IMR-90 (cell line): ENCODE measurements around the gene SEMA3E. TPM values are rescaled to one million over a fixed set of nuclear protein-coding genes. Genes with fewer than 3 reads are reported as not detected.

ENCODE experiments used
- ATAC-seq: fragments of 200-7000 bp; cut with Tn5 transposase; 2 replicates; pipeline ENCODE4 v1.9.1; 2020; ENCODE audit warnings: low read depth, mild to moderate bottlenecking, moderate library complexity
- BruUV-seq: library from RNA; stranded (reverse); fragments of 400-500 nt; replicated peaks from 2 replicates; lab custom pipeline; 2021; lab: Mats Ljungman, UMichigan
- CTCF ChIA-PET: fragments of 300-600 bp; formaldehyde crosslinking; extraction: SDS; loops from one replicate; lab custom pipeline; 2021; ENCODE audit warnings: antibody characterized with exemption; lab: Yijun Ruan, JAX
- POLR2A ChIA-PET: fragments of 300-600 bp; sonication (Branson Sonifier 250); formaldehyde crosslinking; loops from one replicate; lab custom pipeline; 2022; ENCODE audit warnings: antibody characterized with exemption; ENCODE audit not compliant: unreplicated experiment; lab: Charles Lee
- DNase-seq: peaks from one replicate; pipeline ENCODE4 v3.0.0; 2013
- H2AFZ ChIP-seq: replicated peaks from 2 replicates; pipeline ENCODE3; 2013; ENCODE audit warnings: low read length, mild to moderate bottlenecking; ENCODE audit not compliant: poor library complexity
- H2AK5ac ChIP-seq: 2 replicates; pipeline ENCODE4 v1.6.1; 2013; ENCODE audit warnings: low read depth, low read length, inconsistent platforms
- H2AK9ac ChIP-seq: replicated peaks from 2 replicates; pipeline ENCODE3; 2013; ENCODE audit warnings: mild to moderate bottlenecking, low read depth, low read length, moderate library complexity; ENCODE audit not compliant: poor library complexity
- H2BK120ac ChIP-seq: 2 replicates; pipeline ENCODE4 v1.6.1; 2013; ENCODE audit warnings: low read depth, low read length, inconsistent platforms
- H2BK15ac ChIP-seq: 3 replicates; pipeline ENCODE4 v1.6.1; 2013; ENCODE audit warnings: low read depth, low read length, inconsistent platforms
- H2BK20ac ChIP-seq: 2 replicates; pipeline ENCODE4 v1.6.1; 2013; ENCODE audit warnings: low read depth, mild to moderate bottlenecking, inconsistent platforms, low read length, moderate library complexity
- H2BK5ac ChIP-seq: 2 replicates; pipeline ENCODE4 v1.6.1; 2013; ENCODE audit warnings: mild to moderate bottlenecking, low read depth, low read length, inconsistent platforms; ENCODE audit not compliant: poor library complexity, severe bottlenecking
- H3K14ac ChIP-seq: replicated peaks from 2 replicates; pipeline ENCODE4 v1.6.1; 2013; ENCODE audit warnings: low read depth, low read length, inconsistent platforms
- H3K18ac ChIP-seq: 2 replicates; pipeline ENCODE4 v1.6.1; 2013; ENCODE audit warnings: low read depth, low read length, control low read depth
- H3K23ac ChIP-seq: 2 replicates; pipeline ENCODE4 v1.6.1; 2013; ENCODE audit warnings: low read depth, low read length, inconsistent platforms
- H3K27ac ChIP-seq: 2 replicates; pipeline ENCODE4 v1.5.1; 2013; ENCODE audit warnings: mild to moderate bottlenecking, control low read depth, low read length; ENCODE audit not compliant: insufficient read depth
- H3K27me3 ChIP-seq: 2 replicates; pipeline ENCODE4 v1.6.1; 2013; ENCODE audit warnings: low read length; ENCODE audit not compliant: control insufficient read depth, insufficient read depth
- H3K36me3 ChIP-seq: 2 replicates; pipeline ENCODE4 v1.6.1; 2013; ENCODE audit warnings: low read length, mixed read lengths; ENCODE audit not compliant: control insufficient read depth, insufficient read depth
- H3K4ac ChIP-seq: 2 replicates; pipeline ENCODE4 v1.6.1; 2013; ENCODE audit warnings: low read depth, low read length, inconsistent platforms
- H3K4me1 ChIP-seq: 2 replicates; pipeline ENCODE4 v1.6.1; 2013; ENCODE audit warnings: low read length, mixed read lengths; ENCODE audit not compliant: control insufficient read depth, insufficient read depth
- H3K4me2 ChIP-seq: 2 replicates; pipeline ENCODE4 v1.6.1; 2013; ENCODE audit warnings: low read depth, mild to moderate bottlenecking, control low read depth, low read length, moderate library complexity
- H3K4me3 ChIP-seq: 2 replicates; pipeline ENCODE4 v1.5.1; 2013; ENCODE audit warnings: low read depth, mild to moderate bottlenecking, control low read depth, low read length, moderate library complexity; ENCODE audit not compliant: insufficient read depth
- H3K56ac ChIP-seq: 2 replicates; pipeline ENCODE4 v1.6.1; 2013; ENCODE audit warnings: low read length, inconsistent platforms; ENCODE audit not compliant: insufficient read depth; ENCODE audit errors: extremely low read depth
- H3K79me1 ChIP-seq, 2 experiments: 2 replicates each; pipeline ENCODE4 v1.6.1; 2013; ENCODE audit warnings: low read length in 2 of 2, inconsistent platforms in 1 of 2, low read depth in 1 of 2
- H3K9ac ChIP-seq: 2 replicates; pipeline ENCODE4 v1.6.1; 2013; ENCODE audit warnings: low read depth, low read length, control low read depth
- H3K9me1 ChIP-seq: 2 replicates; pipeline ENCODE4 v1.6.1; 2013; ENCODE audit warnings: low read length, inconsistent platforms; ENCODE audit not compliant: insufficient read depth
- H3K9me3 ChIP-seq: 2 replicates; pipeline ENCODE4 v1.6.1; 2013; ENCODE audit warnings: low read length; ENCODE audit not compliant: control insufficient read depth, insufficient read depth
- H4K20me1 ChIP-seq: 2 replicates; pipeline ENCODE4 v1.6.1; 2013; ENCODE audit warnings: low read length, inconsistent platforms; ENCODE audit not compliant: insufficient read depth
- H4K5ac ChIP-seq: 2 replicates; pipeline ENCODE4 v1.6.1; 2013; ENCODE audit warnings: mild to moderate bottlenecking, low read depth, low read length, control low read depth
- H4K8ac ChIP-seq, 2 experiments: 2 replicates each; pipeline ENCODE4 v1.6.1; 2013; ENCODE audit warnings: low read depth in 2 of 2, low read length in 2 of 2, control low read depth in 1 of 2, inconsistent platforms in 1 of 2
- H4K91ac ChIP-seq: 2 replicates; pipeline ENCODE4 v1.6.1; 2013; ENCODE audit warnings: low read depth, low read length, inconsistent platforms; ENCODE audit not compliant: insufficient read depth
- MAFK ChIP-seq: IDR thresholded peaks from 2 replicates; pipeline ENCODE4 v1.6.1; 2012; ENCODE audit warnings: low read depth, low read length, improper control_type of control experiment
- SMC3 ChIP-seq: fragments of 150-350 bp; IDR thresholded peaks from 2 replicates; pipeline ENCODE4 v1.6.1; 2016; ENCODE audit warnings: low read depth, mild to moderate bottlenecking, antibody characterized with exemption, low read length, moderate library complexity
- WGBS, 2 experiments: methylation state at CpG; one replicate each; pipeline versions ENCODE4 v1.1.5 to v1.1.7; 2013; ENCODE audit warnings: missing lambda C conversion rate in 2 of 2; ENCODE audit not compliant: insufficient read length in 1 of 2; ENCODE audit errors: extremely low coverage in 2 of 2; 5-methylcytosine and 5-hydroxymethylcytosine counted together
- dilution Hi-C: fragments of 300-500 bp; cut with HindIII; formaldehyde crosslinking; loops from one replicate; pipeline ENCODE4 v1.14.3; 2018; ENCODE audit warnings: low sequenced_read_pairs; ENCODE audit not compliant: unreplicated experiment
- in situ Hi-C: fragments of 300-500 bp; cut with MboI; formaldehyde crosslinking; loops from 3 replicates; pipeline ENCODE4 v1.14.3; 2019; ENCODE audit warnings: low sequenced_read_pairs, inconsistent platforms, mixed read lengths
- intact Hi-C: fragments of 100-400 bp; cut with micrococcal nuclease; formaldehyde crosslinking; loops from 2 replicates; pipeline ENCODE4 v1.10.0; 2022
- polyA plus RNA-seq, 3 experiments: library from polyadenylated mRNA; depleted of rRNA; stranded (reverse); fragments of >200 nt; gene quantifications; 2 replicates each; pipeline ENCODE4 v1.2.3, GENCODE V29; 2012; ENCODE audit warnings: low replicate concordance in 1 of 3
- total RNA-seq: library from RNA; depleted of rRNA; stranded (reverse); fragments of >200 nt; gene quantifications from 2 replicates; pipeline ENCODE4 v1.2.3, GENCODE V29; 2012

Gene SEMA3E
- total and polyA plus RNA-seq, 2 of the 4 experiments (the other 2 are of a cell fraction), result 0.31 to 0.72 TPM

GRCh38 chr7:83338277-83338950, 310.5 kb downstream of the SEMA3E start:
- H3K9ac ChIP-seq, result no peak overlapping the region
- 69% methylated on average over 3 of the region's 4 CpGs; no CpG with 5 or more reads in 1 of the 2 experiments for WGBS, 2 experiments
- no peak for DNase-seq
- BruUV-seq, result no TSS peak
- H2BK20ac ChIP-seq, result no peak overlapping the region
- no peaks in the 10 kb centered on the region for H3K9me1 ChIP-seq
- TF ChIP-seq SMC3, result no peak
- TF ChIP-seq MAFK, result no peak
- H3K4me3 ChIP-seq, result no peak overlapping the region
- H3K27ac ChIP-seq, result no peak overlapping the region
- no peaks in the 10 kb centered on the region for H4K20me1 ChIP-seq
- dilution Hi-C loops, result no loop called here
- no peak overlapping the region for H2BK5ac ChIP-seq
- no peaks in the 10 kb centered on the region for H3K36me3 ChIP-seq
- H3K79me1 ChIP-seq, result no peaks in the 10 kb centered on the region
- H4K5ac ChIP-seq, result no peak overlapping the region
- H3K27me3 ChIP-seq, result no peaks in the 10 kb centered on the region
- no peak overlapping the region for H4K8ac ChIP-seq
- no peaks in the 10 kb centered on the region for H3K9me3 ChIP-seq
- ChIA-PET CTCF (no interaction called here), POLR2A (no interaction called here)
- H2BK120ac ChIP-seq, result no peak overlapping the region
- no peak for ATAC-seq
- H3K4ac ChIP-seq, result no peak overlapping the region
- H4K91ac ChIP-seq, result no peak overlapping the region
- H3K23ac ChIP-seq, result no peak overlapping the region
- H3K14ac ChIP-seq, result no peak overlapping the region
- no peak overlapping the region for H3K4me2 ChIP-seq
- in situ Hi-C loops, result no loop called here
- H2AFZ ChIP-seq, result no peak overlapping the region
- H2AK5ac ChIP-seq, result no peak overlapping the region
- H3K56ac ChIP-seq, result no peak overlapping the region
- H3K18ac ChIP-seq, result no peak overlapping the region
- intact Hi-C loops, result no loop called here
- no peak overlapping the region for H2AK9ac ChIP-seq
- H3K4me1 ChIP-seq, result no peaks in the 10 kb centered on the region
- no peak overlapping the region for H2BK15ac ChIP-seq
